HEK293T (cell line): Measurements from ENCODE around the gene ACAN.
A peak's percentile ranks its signal among the peaks of the same experiment; 100 is the strongest.

ENCODE experiments used
- CTCF ChIA-PET: fragments of 350-600 bp; formaldehyde crosslinking; extraction: SDS; loops from one replicate; lab custom pipeline; 2021; ENCODE audit warnings: antibody characterized with exemption, inconsistent platforms; lab: Yijun Ruan, JAX
- POLR2A ChIA-PET: fragments of 350-600 bp; formaldehyde crosslinking; extraction: SDS; loops from one replicate; lab custom pipeline; 2020; ENCODE audit warnings: antibody characterized with exemption, inconsistent platforms; lab: Yijun Ruan, JAX
- DNase-seq: peaks from one replicate; pipeline ENCODE4 v3.0.0; 2012; ENCODE audit warnings: mixed read lengths; ENCODE audit errors: extremely low spot score
- ARNT ChIP-seq: fragments of 450-650 bp; IDR thresholded peaks from 2 replicates; pipeline ENCODE4 v1.6.1; 2017; ENCODE audit warnings: mild to moderate bottlenecking
- BHLHE40 ChIP-seq: fragments of 450-650 bp; IDR thresholded peaks from 2 replicates; pipeline ENCODE4 v1.6.1; 2016; ENCODE audit warnings: mild to moderate bottlenecking, moderate library complexity, borderline replicate concordance
- CTBP1 ChIP-seq: fragments of 450-650 bp; IDR thresholded peaks from 2 replicates; pipeline ENCODE4 v1.6.1; 2016; ENCODE audit warnings: borderline replicate concordance
- ELF4 ChIP-seq: fragments of 450-650 bp; IDR thresholded peaks from 2 replicates; pipeline ENCODE4 v1.6.1; 2017; ENCODE audit warnings: antibody characterized with exemption
- FOXA1 ChIP-seq: fragments of 450-650 bp; IDR thresholded peaks from 2 replicates; pipeline ENCODE4 v1.6.1; 2016; ENCODE audit warnings: mild to moderate bottlenecking
- FOXK2 ChIP-seq: fragments of 450-650 bp; IDR thresholded peaks from 2 replicates; pipeline ENCODE4 v1.6.1; 2016; ENCODE audit warnings: mild to moderate bottlenecking
- FOXM1 ChIP-seq: fragments of 450-650 bp; IDR thresholded peaks from 2 replicates; pipeline ENCODE4 v1.6.1; 2017; ENCODE audit warnings: mild to moderate bottlenecking, borderline replicate concordance
- HDGF ChIP-seq: fragments of 450-650 bp; IDR thresholded peaks from 2 replicates; pipeline ENCODE4 v1.6.1; 2017; ENCODE audit warnings: antibody characterized with exemption, borderline replicate concordance
- L3MBTL2 ChIP-seq: fragments of 450-650 bp; conservative IDR thresholded peaks from 2 replicates; pipeline ENCODE4 v1.6.1; 2016; ENCODE audit warnings: mild to moderate bottlenecking
- LEF1 ChIP-seq: fragments of 450-650 bp; IDR thresholded peaks from 2 replicates; pipeline ENCODE4 v1.6.1; 2017; ENCODE audit warnings: mild to moderate bottlenecking, borderline replicate concordance
- NFRKB ChIP-seq: fragments of 450-650 bp; IDR thresholded peaks from 2 replicates; pipeline ENCODE4 v1.6.1; 2016; ENCODE audit warnings: mild to moderate bottlenecking, moderate library complexity
- PKNOX1 ChIP-seq: fragments of 450-650 bp; IDR thresholded peaks from 2 replicates; pipeline ENCODE4 v1.6.1; 2016
- SP1 ChIP-seq: fragments of 450-650 bp; IDR thresholded peaks from 2 replicates; pipeline ENCODE4 v1.6.1; 2017
- SUZ12 ChIP-seq: fragments of 450-650 bp; IDR thresholded peaks from 2 replicates; pipeline ENCODE4 v1.6.1; 2016; ENCODE audit warnings: mild to moderate bottlenecking
- TARDBP ChIP-seq: fragments of 450-650 bp; IDR thresholded peaks from 2 replicates; pipeline ENCODE4 v1.6.1; 2016
- ZNF384 ChIP-seq: fragments of 450-650 bp; IDR thresholded peaks from 2 replicates; pipeline ENCODE4 v1.6.1; 2016

ACAN gene

GRCh38 chr15:88828791-88829190 is 25.6 kb downstream of the ACAN start:
- ChIA-PET POLR2A (no interaction called here), CTCF (no interaction called here)
- TF ChIP-seq FOXA1 (no peak), NFRKB (no peak), ELF4 (no peak), SUZ12 (no peak), LEF1 (no peak)

GRCh38 chr15:88830016-88830415 is 26.8 kb downstream of the ACAN start:
- no peak for DNase-seq
- CTCF ChIA-PET: no interaction called here
- POLR2A ChIA-PET: no interaction called here
- TF ChIP-seq TARDBP: no peak
- no peak for TF ChIP-seq FOXM1
- TF ChIP-seq PKNOX1: no peak
- no peak for TF ChIP-seq ZNF384
- TF ChIP-seq HDGF: no peak
- no peak for TF ChIP-seq NFRKB

More at GRCh38 chr15:88828791-88829190, 25.6 kb downstream of the ACAN start:
- DNase-seq: no peak

DNA sequence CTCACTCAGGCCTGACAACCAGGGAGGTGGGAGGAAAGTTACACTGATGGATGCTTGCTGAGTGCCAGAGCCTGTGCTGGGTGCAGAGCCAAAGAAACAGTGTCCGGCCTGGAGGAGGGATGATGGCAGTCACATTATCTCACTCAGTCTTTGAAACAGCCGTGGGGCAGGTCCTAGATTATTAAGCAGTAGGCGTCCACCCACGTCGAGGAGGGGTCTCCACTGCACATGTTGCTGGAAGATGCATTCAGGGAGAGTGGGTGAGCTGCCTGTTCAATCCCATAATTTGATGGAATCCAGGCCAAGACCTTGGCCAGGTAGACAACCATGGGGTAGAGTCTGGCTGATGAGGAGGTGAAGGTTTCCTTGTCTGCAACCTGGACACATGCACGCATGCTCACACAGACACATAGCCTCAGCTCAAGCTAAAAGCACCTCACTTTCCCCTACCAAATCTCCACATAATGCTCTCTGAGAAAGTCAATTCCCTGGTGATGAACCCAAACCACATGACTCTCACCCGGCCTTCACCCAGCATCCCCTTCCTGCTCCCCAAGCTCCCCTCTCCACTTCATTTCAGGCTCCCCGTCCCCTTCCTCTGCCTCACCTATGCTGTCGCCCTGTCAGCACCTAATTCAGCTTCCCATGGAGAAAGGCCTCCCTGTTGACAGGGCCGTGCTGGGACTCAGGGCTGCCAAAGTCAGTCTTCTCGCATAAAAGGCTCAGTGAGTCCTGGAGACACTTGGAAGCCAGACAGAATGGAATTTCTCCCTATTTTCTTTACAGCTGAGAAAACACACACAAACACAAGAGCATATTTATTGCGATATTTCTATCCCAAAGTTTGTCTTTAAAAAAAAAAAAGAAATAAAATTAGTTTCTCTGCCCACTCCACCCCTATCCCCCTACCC is 29.8 kb downstream of the ACAN start:
- ChIA-PET CTCF (interaction anchor here (0.7 to 2.1 kb wide), 6 partner anchors 8 to 195 kb away, joined by 3 to 7 read pairs (median 5); partner anchors contain the start of gene ISG20), POLR2A (no interaction called here)
- TF ChIP-seq ZNF384: no peak
- no peak for TF ChIP-seq HDGF
- no peak for TF ChIP-seq NFRKB
- no peak for TF ChIP-seq ARNT
- TF ChIP-seq FOXK2: no peak
- TF ChIP-seq ELF4: no peak
- no peak for TF ChIP-seq PKNOX1
- TF ChIP-seq TARDBP: no peak
- TF ChIP-seq CTBP1: no peak
- TF ChIP-seq BHLHE40: no peak
- no peak for TF ChIP-seq FOXM1
- no peak for TF ChIP-seq FOXA1
- no peak for TF ChIP-seq LEF1
- TF ChIP-seq L3MBTL2: no peak
- TF ChIP-seq SUZ12: no peak
- TF ChIP-seq SP1: no peak
- DNase-seq: no peak

DNA sequence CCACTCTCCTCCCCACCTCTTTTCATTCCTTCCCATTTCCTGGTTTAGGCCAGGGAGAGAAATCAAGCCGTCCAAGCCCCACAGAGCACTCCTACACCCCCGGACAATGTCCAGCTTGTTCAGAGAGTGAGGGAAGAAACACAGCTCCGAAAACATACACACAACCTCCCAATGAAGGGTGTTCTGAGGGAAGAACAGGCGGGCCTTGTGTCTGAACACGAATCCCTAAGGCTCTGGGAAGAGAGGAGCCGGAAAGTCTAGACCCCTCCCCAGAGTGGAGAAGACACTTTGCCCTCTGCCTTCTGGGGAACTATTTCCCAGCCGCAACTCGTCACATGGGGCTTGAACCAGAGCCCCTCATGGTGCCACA is 30.5 kb downstream of the ACAN start:
- DNase-seq: no peak
- ChIA-PET CTCF (interaction anchor here (0.7 to 2.7 kb wide), 8 partner anchors 9 to 209 kb away, joined by 3 to 17 read pairs (median 6); partner anchors contain the start of gene ISG20), POLR2A (no interaction called here)
- TF ChIP-seq ARNT (no peak), ZNF384 (no peak), HDGF (no peak), TARDBP (no peak), L3MBTL2 (no peak), CTBP1 (no peak), SUZ12 (no peak), SP1 (no peak), NFRKB (no peak), BHLHE40 (no peak), FOXK2 (no peak), ELF4 (no peak), PKNOX1 (no peak), LEF1 (no peak), FOXA1 (no peak)

DNA sequence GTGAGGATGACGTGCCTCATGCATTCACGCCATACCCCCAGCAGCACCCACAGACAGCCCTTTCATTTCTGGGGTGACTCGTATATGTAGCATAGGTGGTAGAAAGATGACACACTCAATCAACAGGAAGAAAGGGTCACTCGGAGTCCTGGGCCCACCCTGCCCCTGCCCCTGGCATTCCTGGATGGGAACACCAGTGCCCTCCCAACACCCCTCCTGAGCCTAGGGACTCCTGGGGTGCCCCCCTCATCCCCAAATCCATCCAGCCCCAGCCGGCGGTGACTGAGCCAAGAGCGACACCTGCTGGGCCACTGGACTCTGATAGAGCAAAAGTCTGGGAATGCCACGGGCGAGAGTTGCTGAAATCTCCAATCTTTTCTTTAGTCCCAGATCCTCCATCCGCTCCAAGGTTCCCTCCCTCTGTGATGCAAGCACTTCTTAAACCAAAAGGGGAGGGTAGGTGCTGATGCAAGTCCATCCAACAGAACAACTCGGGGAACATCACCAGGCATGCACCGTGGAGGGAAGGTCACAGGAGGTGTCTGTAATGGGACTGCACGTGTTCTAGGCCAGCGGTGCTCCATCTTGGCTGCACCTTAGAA is 31.1 kb downstream of the ACAN start:
- ChIA-PET POLR2A (no interaction called here), CTCF (interaction anchor here (0.6 to 2.7 kb wide), 8 partner anchors 10 to 353 kb away, joined by 3 to 17 read pairs (median 6); partner anchors contain the start of gene ISG20)
- TF ChIP-seq SP1 (no peak), ARNT (no peak), TARDBP (no peak), FOXM1 (no peak), L3MBTL2 (no peak), ELF4 (no peak), ZNF384 (no peak), CTBP1 (no peak), FOXA1 (no peak), NFRKB (no peak), PKNOX1 (no peak), HDGF (no peak), BHLHE40 (no peak), LEF1 (no peak), FOXK2 (no peak)
- DNase-seq: peak; percentile 52
